Uterus (tissue), 4 donors: ENCODE data around the gene EEFSEC. TPM values are rescaled to one million over a fixed set of nuclear protein-coding genes. Genes with fewer than 3 reads are reported as not detected.

Experiments
- DNase-seq, 2 donors: peaks; one replicate each; pipeline ENCODE4 v3.0.0-alpha.2; 2019 to 2020
- H3K27ac ChIP-seq, 2 donors: fragments of 200-600 bp; sonication (generic); 1 replicate in 1 of 2; 2 replicates in 1 of 2; pipeline ENCODE4 v1.5.1; 2016 to 2018
- H3K27me3 ChIP-seq, 2 donors: fragments of 200-600 bp; sonication (generic); one replicate each; pipeline ENCODE4 v1.5.1; 2018 to 2019; ENCODE audit warnings: control low read depth in 1 of 2
- H3K36me3 ChIP-seq, 2 donors: fragments of 200-600 bp; sonication (generic); one replicate each; pipeline ENCODE4 v1.5.1; 2019; ENCODE audit warnings: control low read depth in 1 of 2
- H3K4me1 ChIP-seq, 2 donors: fragments of 200-600 bp; sonication (generic); one replicate each; pipeline ENCODE4 v1.5.1; 2018 to 2019; ENCODE audit warnings: control low read depth in 1 of 2
- H3K4me3 ChIP-seq, 2 donors: fragments of 200-600 bp; sonication (generic); 1 replicate in 1 of 2; 2 replicates in 1 of 2; pipeline ENCODE4 v1.5.1; 2018 to 2019; ENCODE audit warnings: mild to moderate bottlenecking in 1 of 2
- H3K9me3 ChIP-seq, 2 donors: fragments of 200-600 bp; sonication (generic); one replicate each; pipeline ENCODE4 v1.5.1; 2019; ENCODE audit warnings: control low read depth in 1 of 2
- POLR2A ChIP-seq, 2 donors: fragments of 450-650 bp; IDR thresholded peaks; one replicate each; pipeline ENCODE4 v1.6.1; 2016; ENCODE audit warnings: antibody characterized with exemption in 2 of 2, mild to moderate bottlenecking in 1 of 2, moderate library complexity in 1 of 2
- intact Hi-C: fragments of 100-400 bp; cut with DNase I; formaldehyde crosslinking; loops from one replicate; pipeline ENCODE4 v1.15.1; 2023; ENCODE audit warnings: low total_unique reads
- total RNA-seq, 4 donors: library from RNA; depleted of rRNA in 3 of 4; stranded (reverse); fragments of >200 nt in 3 of 4; gene quantifications; one replicate each; pipeline versions ENCODE4 v1.1.0 to v1.2.4, GENCODE V29; 2014 to 2023
- TF ChIP-seq, protein P1 (sequence below), 4 experiments: fragments of 200-600 bp in 2 of 4; fragments of 450-650 bp in 2 of 4; sonication (generic) in 2 of 4; IDR thresholded peaks; one replicate each; pipeline ENCODE4 v1.5.1; 2016 to 2019; ENCODE audit warnings: antibody characterized with exemption in 4 of 4, mild to moderate bottlenecking in 2 of 4, moderate library complexity in 1 of 4
- donor health status: DM: yes; HTN: yes; CAD: no.

Gene EEFSEC
- total RNA-seq, 4 donors from 2014 or later = 2.9 to 20.0 (median 12.5) TPM

DNA sequence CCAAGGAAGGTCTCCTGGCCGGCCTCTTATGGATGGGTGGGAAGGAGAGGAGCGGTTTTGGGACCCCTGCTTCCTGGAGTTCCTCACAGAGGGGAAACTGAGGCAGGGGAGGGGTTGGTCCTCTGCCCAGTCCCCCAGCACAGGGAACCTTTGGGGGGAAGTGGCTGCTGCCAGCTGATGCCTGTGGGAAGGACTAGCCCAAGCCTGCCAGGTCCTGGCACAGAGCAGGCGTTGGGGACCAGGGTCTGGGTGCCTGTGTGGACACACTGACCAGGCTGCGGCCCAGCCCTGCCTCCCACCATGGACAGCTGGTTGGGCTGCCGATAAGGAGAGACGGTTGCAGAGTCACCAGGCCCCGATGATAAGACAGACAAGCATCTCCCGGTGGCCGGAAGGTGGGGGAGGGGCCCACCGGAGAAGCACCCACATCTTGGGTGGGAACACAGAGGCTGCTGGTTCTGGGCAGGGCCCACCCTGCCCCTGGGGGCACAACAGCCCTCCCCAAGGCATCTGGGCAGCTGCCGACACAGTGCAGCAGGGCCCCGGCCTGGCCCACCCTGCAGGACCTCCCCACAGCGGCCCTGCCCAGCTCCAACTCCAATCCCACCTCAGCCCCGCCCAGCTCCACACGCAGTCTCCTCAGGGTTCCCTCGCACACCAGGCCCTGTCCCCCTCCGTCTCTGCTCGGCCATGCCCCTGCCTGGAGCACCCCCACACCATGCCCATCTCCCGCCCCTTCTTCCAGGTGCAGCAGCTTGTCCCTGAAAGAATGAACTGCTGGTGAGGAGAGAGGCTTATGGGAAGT, 262.7 kb downstream of the EEFSEC start:
- Histone ChIP-seq H3K27ac (no peak overlapping the region), H3K36me3 (no peaks in the 10 kb centered on the region), H3K27me3 (no peaks in the 10 kb centered on the region), H3K9me3 (no peaks in the 10 kb centered on the region), H3K4me3 (no peak overlapping the region), H3K4me1 (no peaks in the 10 kb centered on the region)
- intact Hi-C loops = no loop called here
- TF ChIP-seq POLR2A (IDR thresholded peaks at IDR 0.05) = no peak
- TF ChIP-seq, protein P1, sequence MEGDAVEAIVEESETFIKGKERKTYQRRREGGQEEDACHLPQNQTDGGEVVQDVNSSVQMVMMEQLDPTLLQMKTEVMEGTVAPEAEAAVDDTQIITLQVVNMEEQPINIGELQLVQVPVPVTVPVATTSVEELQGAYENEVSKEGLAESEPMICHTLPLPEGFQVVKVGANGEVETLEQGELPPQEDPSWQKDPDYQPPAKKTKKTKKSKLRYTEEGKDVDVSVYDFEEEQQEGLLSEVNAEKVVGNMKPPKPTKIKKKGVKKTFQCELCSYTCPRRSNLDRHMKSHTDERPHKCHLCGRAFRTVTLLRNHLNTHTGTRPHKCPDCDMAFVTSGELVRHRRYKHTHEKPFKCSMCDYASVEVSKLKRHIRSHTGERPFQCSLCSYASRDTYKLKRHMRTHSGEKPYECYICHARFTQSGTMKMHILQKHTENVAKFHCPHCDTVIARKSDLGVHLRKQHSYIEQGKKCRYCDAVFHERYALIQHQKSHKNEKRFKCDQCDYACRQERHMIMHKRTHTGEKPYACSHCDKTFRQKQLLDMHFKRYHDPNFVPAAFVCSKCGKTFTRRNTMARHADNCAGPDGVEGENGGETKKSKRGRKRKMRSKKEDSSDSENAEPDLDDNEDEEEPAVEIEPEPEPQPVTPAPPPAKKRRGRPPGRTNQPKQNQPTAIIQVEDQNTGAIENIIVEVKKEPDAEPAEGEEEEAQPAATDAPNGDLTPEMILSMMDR (IDR thresholded peaks at IDR 0.05) = no peak
- no peak for DNase-seq

DNA sequence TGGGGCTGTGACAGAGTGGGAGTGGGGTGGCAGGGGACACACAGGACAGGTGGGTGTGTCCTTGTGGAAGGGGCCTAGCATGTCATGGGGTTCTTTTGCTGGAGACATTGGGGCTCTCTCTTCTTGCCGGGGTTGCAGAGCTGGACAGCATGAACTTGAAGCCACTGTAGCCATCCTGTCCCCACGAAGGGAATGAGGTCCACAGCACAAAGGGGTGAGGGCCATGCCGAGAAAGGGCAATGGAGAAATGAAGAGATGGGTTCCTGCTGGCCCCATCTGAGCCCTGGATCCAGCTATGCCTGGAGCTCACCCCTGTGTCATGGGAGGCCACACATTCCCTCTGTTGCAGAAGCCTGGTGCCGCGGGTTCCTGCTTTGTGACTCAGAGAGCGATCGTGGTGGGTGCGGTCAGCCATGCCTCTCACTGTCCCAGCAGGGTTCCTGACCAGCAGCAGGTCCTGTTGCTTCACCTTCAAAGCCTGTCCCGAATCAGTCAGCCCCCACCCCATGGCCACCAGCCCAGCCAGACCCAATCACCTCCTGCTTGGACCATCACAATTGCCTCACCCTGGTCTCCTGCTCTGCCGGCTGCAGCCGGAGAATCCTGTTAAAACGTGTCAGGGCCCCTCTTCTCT, 263.4 kb downstream of the EEFSEC start:
- no peaks in the 10 kb centered on the region for H3K27me3 ChIP-seq
- TF ChIP-seq, protein P1 (IDR thresholded peaks at IDR 0.05) = no peak
- TF ChIP-seq POLR2A (IDR thresholded peaks at IDR 0.05) = no peak
- no peaks in the 10 kb centered on the region for H3K9me3 ChIP-seq
- intact Hi-C loops = no loop called here
- no peaks in the 10 kb centered on the region for H3K4me1 ChIP-seq
- H3K36me3 ChIP-seq = no peaks in the 10 kb centered on the region
- DNase-seq = no peak
- no peak overlapping the region for H3K27ac ChIP-seq
- H3K4me3 ChIP-seq = no peak overlapping the region

DNA sequence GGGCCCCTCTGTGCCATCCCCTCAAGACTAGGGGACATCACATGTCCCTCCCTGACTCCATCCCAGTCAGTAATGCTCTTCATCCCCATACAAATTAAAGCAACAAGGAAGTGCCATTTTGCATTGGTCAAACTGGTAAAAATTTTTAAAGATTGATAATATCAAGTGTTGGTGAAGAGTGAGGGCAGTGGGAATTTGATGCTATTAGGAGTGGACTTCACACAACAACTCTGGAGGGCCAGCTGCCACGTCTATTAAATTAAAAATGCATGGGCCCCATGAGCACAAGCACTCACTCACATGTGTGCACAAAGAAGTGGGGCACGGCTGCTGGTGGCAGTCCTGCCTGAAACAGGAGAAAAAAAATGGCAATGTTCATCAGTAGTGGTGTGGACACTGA, 265.6 kb downstream of the EEFSEC start:
- Histone ChIP-seq H3K4me1 (no peaks in the 10 kb centered on the region), H3K27ac (no peak overlapping the region), H3K27me3 (no peaks in the 10 kb centered on the region), H3K36me3 (no peaks in the 10 kb centered on the region), H3K4me3 (no peak overlapping the region), H3K9me3 (no peaks in the 10 kb centered on the region)
- TF ChIP-seq, protein P1 (IDR thresholded peaks at IDR 0.05) = no peak
- TF ChIP-seq POLR2A (IDR thresholded peaks at IDR 0.05) = no peak
- intact Hi-C loops = no loop called here
- no peak for DNase-seq

DNA sequence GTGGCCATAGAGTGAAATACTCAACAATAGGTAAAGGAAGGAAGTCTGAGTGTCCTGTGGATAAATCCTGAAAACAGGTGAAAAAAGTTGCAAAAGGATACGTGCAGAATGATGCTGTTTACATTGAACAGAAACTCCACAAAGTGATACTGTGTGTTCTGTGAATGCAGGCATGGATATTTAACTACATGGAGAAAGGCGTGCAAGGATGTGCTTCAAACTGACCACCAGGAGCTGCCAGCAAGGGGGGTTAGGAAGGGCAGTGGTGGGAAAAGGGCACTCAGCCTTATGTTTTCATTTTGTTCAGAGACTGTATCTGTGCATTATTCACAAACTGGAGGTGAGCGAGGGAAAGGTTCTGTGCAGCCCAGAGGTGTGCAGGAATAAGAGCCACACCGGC, 266.0 kb downstream of the EEFSEC start:
- Histone ChIP-seq H3K4me3 (no peak overlapping the region), H3K27me3 (no peaks in the 10 kb centered on the region), H3K4me1 (no peaks in the 10 kb centered on the region), H3K36me3 (no peaks in the 10 kb centered on the region), H3K27ac (no peak overlapping the region), H3K9me3 (no peaks in the 10 kb centered on the region)
- DNase-seq = no peak
- intact Hi-C loops = no loop called here
- TF ChIP-seq POLR2A (IDR thresholded peaks at IDR 0.05) = no peak
- TF ChIP-seq, protein P1 (IDR thresholded peaks at IDR 0.05) = no peak

DNA sequence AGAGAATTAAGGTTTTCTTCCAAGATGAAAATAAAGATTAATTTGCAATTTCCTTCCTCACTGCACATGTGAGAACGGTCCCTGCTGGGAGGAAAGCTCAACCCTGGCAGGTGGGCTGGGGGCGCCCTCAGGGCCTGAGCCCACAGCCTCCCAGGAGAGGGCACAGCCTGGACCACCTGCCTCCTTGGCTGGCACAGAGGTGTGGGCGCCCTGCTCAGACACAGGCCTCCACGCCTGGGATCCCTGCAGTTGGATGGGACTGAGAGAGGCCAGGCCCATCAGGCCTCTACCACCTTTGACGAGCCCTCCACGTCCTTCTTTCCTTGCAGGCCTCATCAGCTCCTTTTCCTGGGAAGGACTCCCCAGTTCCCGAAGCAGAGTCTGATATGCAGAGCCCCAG, 267.0 kb downstream of the EEFSEC start:
- intact Hi-C loops = loop anchor here (10.0 kb wide), 1 partner anchor 165 kb away; no protein-coding TSS in a partner anchor
- H3K4me3 ChIP-seq = no peak overlapping the region

More for the DNA sequence above, 267.0 kb downstream of the EEFSEC start:
- Histone ChIP-seq H3K27ac (no peak overlapping the region), H3K27me3 (no peaks in the 10 kb centered on the region), H3K4me1 (no peaks in the 10 kb centered on the region), H3K9me3 (no peaks in the 10 kb centered on the region), H3K36me3 (no peaks in the 10 kb centered on the region)
- no peak for DNase-seq
- TF ChIP-seq, protein P1 (IDR thresholded peaks at IDR 0.05) = no peak
- TF ChIP-seq POLR2A (IDR thresholded peaks at IDR 0.05) = no peak
